IPS-NIHi7 (cell line): ENCODE measurements around the gene HHEX.
"Not testable (repeated sequence)": the region's sequence is repeated elsewhere in the genome, so short reads cannot be mapped to it uniquely, and the experiment has no call there.

Experiments
- DNase-seq: peaks from one replicate; pipeline ENCODE4 v3.0.0; 2012; ENCODE audit warnings: mixed read lengths; ENCODE audit errors: extremely low spot score

The HHEX gene

GRCh38 chr10:92734301-92734700 is 44.5 kb downstream of the HHEX start:
- DNase-seq = no peak

GRCh38 chr10:92735938-92736337 is 46.2 kb downstream of the HHEX start:
- no peak for DNase-seq

GRCh38 chr10:92737484-92737883 is 47.7 kb downstream of the HHEX start:
- no peak for DNase-seq

GRCh38 chr10:92740762-92741161 is 51.0 kb downstream of the HHEX start:
- DNase-seq = no peak

DNA sequence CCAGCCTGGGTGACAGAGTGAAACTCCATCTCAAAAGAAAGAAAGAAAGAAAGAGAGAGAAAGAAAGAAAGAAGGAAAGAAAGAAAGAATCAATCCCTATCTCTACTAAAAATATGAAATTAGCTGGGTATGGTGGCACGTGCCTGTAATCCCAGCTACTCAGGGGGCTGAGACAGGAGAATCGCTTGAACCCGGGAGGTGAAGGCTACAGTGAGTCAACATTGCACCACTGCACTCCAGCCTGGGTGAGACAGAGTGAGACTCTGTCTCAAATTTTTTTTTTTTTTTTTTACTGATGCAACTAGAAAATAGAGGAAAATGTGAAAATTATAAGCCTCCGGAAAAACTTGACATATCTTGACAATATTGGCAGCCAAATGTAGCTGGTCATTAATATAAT is 52.0 kb downstream of the HHEX start:
- not testable (repeated sequence) for DNase-seq

DNA sequence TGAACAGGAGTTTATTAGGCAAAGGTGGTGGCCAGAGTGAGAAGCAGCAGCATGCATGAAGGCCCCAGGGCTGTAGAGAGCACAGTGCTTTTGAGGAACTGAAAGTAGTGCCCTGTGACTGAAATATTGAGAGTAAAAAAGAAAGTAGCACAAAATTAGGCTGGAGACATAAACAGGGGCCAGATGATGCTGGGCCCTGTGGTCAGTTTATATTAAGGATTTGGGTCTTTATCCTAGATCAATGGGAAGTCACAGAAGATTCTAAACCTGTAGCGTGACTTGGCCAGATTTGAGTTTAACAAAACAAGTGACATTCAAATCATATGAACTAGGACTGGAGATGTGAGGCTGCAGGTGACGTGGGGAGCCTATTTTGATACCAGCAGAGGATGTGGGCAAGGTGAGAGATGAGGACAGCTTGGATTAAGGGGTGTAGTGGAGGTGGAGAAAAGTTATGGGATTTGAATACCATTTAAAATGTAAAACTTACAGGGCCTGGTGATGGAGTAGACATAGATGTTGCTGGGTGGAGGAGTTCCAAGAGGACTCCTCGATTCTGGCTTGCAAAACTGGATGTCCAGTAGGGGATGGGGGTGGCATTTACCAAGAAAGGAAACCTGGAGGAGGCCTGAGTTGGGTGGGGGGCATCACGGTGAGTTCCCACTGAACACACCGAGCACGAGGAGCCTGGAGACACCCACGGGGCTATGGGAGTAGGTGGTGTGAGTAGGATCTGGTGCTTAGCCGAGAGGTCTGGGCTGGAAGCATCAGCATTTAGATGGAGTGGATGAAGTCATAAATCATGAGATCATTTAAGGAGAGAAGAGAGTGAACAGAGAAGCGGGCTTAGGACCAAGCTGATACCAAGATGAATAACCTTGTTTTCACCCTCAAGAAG is 52.8 kb downstream of the HHEX start:
- DNase-seq = no peak
